ENCODE data around the gene TSPAN9. TPM values are rescaled to one million over a fixed set of nuclear protein-coding genes. Genes with fewer than 3 reads are reported as not detected.

TSPAN9 gene
- total RNA-seq, 3 donors from 2014 or later (not counting 1 experiment from before 2014, with no cell fraction given), result 0.86 to 1.6 (median 1.1) TPM

DNA sequence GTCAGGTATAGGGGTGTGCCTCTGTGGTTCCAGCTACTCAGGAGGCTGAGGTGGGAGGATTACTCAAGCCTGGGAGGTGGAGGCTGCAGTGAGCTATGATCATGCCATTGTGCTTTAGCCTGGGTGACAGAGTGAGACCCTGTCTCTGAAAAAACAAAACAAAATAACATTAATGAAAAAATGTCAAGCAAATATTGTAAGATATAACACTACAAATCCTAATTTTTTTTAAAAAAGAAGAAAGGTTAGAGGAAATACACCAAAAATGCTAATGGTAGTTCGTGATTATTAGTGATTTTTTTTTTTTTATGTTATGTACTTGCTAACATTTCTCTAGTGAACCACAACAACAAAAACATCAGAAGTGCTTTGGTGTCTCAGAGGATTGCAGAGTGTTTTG, 47.7 kb downstream of the TSPAN9 start:
- peaks cover 14 to 19% of the 10 kb centered on the region in 2 donors for H3K27me3 Mint-ChIP-seq (ENCODE audit: low read depth in 2 of 2)

DNA sequence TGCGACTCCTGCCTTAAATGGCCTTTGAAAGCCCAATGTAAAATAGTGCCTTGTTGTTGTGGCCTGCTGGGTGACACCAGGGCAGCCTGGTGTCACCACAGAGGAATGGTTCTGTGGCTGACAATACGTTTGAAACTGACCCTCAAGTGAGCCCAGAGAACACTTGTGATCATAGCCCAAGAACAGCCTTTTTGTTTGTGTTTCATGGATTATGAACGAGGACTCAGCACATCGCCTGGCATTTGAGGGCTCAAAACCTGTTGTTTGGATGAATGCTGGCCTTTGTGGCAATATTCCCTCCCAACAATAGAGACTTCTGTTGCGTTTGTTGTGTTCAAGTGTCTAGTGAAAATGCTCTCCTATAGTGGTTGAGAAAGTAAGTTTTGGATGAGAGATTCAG, 48.5 kb downstream of the TSPAN9 start:
- H3K36me3 ChIP-seq (ENCODE audit: control insufficient read depth, insufficient read depth, low read length), result no peaks in the 10 kb centered on the region
- Mint-ChIP-seq H3K4me1 (peaks cover 15 to 20% of the 10 kb centered on the region in 2 donors), H3K4me3 (no peak overlapping the region), H3K27ac (no peak overlapping the region), H3K36me3 (no peaks in the 10 kb centered on the region), H3K9me3 (peaks cover 0 to 3% of the 10 kb centered on the region in 2 donors), H3K27me3 (ENCODE audit: low read depth in 2 of 2) (peaks cover 22% of the 10 kb centered on the region in 2 donors)
- no peak overlapping the region for H3K4me3 ChIP-seq (ENCODE audit: low read length)
- ATAC-seq (no peak), DNase-seq (no peak)
- WGBS (ENCODE audit: insufficient coverage), result 85% methylated on average over 4 of the region's 5 CpGs
- peaks cover 13% of the 10 kb centered on the region for H3K27me3 ChIP-seq (ENCODE audit: control insufficient read depth, insufficient read depth, low read length)
- peaks cover 2% of the 10 kb centered on the region for H3K9me3 ChIP-seq (ENCODE audit: control insufficient read depth, insufficient read depth, low read length)
- H3K27ac ChIP-seq (ENCODE audit: low read length), result no peak overlapping the region
- peaks cover 15% of the 10 kb centered on the region for H3K4me1 ChIP-seq (ENCODE audit: control insufficient read depth, insufficient read depth, low read length)
- TF ChIP-seq, protein P1, sequence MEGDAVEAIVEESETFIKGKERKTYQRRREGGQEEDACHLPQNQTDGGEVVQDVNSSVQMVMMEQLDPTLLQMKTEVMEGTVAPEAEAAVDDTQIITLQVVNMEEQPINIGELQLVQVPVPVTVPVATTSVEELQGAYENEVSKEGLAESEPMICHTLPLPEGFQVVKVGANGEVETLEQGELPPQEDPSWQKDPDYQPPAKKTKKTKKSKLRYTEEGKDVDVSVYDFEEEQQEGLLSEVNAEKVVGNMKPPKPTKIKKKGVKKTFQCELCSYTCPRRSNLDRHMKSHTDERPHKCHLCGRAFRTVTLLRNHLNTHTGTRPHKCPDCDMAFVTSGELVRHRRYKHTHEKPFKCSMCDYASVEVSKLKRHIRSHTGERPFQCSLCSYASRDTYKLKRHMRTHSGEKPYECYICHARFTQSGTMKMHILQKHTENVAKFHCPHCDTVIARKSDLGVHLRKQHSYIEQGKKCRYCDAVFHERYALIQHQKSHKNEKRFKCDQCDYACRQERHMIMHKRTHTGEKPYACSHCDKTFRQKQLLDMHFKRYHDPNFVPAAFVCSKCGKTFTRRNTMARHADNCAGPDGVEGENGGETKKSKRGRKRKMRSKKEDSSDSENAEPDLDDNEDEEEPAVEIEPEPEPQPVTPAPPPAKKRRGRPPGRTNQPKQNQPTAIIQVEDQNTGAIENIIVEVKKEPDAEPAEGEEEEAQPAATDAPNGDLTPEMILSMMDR (IDR thresholded peaks at IDR 0.05), result no peak
- intact Hi-C loops (cut with micrococcal nuclease), result no loop called here

More for the DNA sequence above, 47.7 kb downstream of the TSPAN9 start:
- no peak for DNase-seq
- WGBS (ENCODE audit: insufficient coverage), result no CpG with 5 or more reads among the region's 1 CpG
- Mint-ChIP-seq H3K27ac (no peak overlapping the region), H3K4me1 (peaks cover 10 to 19% of the 10 kb centered on the region in 2 donors), H3K9me3 (peaks cover 0 to 3% of the 10 kb centered on the region in 2 donors), H3K4me3 (no peak overlapping the region), H3K36me3 (no peaks in the 10 kb centered on the region)
- no peak for ATAC-seq
- Histone ChIP-seq H3K27me3 (ENCODE audit: control insufficient read depth, insufficient read depth, low read length) (peaks cover 8% of the 10 kb centered on the region), H3K27ac (ENCODE audit: low read length) (no peak overlapping the region), H3K36me3 (ENCODE audit: control insufficient read depth, insufficient read depth, low read length) (no peaks in the 10 kb centered on the region), H3K4me3 (ENCODE audit: low read length) (no peak overlapping the region), H3K4me1 (ENCODE audit: control insufficient read depth, insufficient read depth, low read length) (peaks cover 10% of the 10 kb centered on the region), H3K9me3 (ENCODE audit: control insufficient read depth, insufficient read depth, low read length) (peaks cover 2% of the 10 kb centered on the region)
- intact Hi-C loops (cut with micrococcal nuclease), result no loop called here
- TF ChIP-seq, protein P1 (IDR thresholded peaks at IDR 0.05), result no peak

DNA sequence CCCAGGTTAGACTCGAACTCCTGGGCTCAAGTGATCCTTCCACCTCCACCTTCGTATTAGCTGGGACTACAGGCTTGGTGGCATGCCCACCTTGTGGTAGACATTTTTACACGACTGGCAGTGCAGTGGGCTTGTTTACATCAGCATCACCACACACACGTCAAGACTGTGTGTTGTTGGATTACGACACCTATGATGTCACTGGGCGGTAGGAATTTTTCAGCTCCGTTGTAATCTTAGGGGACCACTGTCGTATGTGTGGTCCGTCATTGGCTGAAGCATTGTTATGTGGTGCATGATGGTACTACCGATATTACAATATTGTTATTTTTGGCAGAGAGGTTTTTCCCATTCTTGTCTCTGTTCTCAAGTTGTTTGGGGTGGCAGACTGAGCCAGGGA, 50.7 kb downstream of the TSPAN9 start:
- H3K4me1 Mint-ChIP-seq, result peaks cover 15 to 20% of the 10 kb centered on the region in 2 donors

More for the DNA sequence above, 50.7 kb downstream of the TSPAN9 start:
- Mint-ChIP-seq H3K27ac (no peak overlapping the region), H3K27me3 (ENCODE audit: low read depth in 2 of 2) (peaks cover 35 to 40% of the 10 kb centered on the region in 2 donors), H3K36me3 (no peaks in the 10 kb centered on the region), H3K4me3 (no peak overlapping the region), H3K9me3 (peaks cover 0 to 3% of the 10 kb centered on the region in 2 donors)
- H3K4me1 ChIP-seq (ENCODE audit: control insufficient read depth, insufficient read depth, low read length), result peaks cover 15% of the 10 kb centered on the region
- intact Hi-C loops (cut with micrococcal nuclease), result no loop called here
- WGBS (ENCODE audit: insufficient coverage), result 93% methylated on average over 10 of the region's 10 CpGs
- ATAC-seq, result no peak
- no peak overlapping the region for H3K27ac ChIP-seq (ENCODE audit: low read length)
- no peaks in the 10 kb centered on the region for H3K36me3 ChIP-seq (ENCODE audit: control insufficient read depth, insufficient read depth, low read length)
- peaks cover 18% of the 10 kb centered on the region for H3K27me3 ChIP-seq (ENCODE audit: control insufficient read depth, insufficient read depth, low read length)
- no peak overlapping the region for H3K4me3 ChIP-seq (ENCODE audit: low read length)
- TF ChIP-seq, protein P1 (IDR thresholded peaks at IDR 0.05), result no peak
- no peak for DNase-seq
- peaks cover 2% of the 10 kb centered on the region for H3K9me3 ChIP-seq (ENCODE audit: control insufficient read depth, insufficient read depth, low read length)

Measured in natural killer cell (primary cell).